Measurements from ENCODE around the gene RNF220.

The RNF220 gene

DNA sequence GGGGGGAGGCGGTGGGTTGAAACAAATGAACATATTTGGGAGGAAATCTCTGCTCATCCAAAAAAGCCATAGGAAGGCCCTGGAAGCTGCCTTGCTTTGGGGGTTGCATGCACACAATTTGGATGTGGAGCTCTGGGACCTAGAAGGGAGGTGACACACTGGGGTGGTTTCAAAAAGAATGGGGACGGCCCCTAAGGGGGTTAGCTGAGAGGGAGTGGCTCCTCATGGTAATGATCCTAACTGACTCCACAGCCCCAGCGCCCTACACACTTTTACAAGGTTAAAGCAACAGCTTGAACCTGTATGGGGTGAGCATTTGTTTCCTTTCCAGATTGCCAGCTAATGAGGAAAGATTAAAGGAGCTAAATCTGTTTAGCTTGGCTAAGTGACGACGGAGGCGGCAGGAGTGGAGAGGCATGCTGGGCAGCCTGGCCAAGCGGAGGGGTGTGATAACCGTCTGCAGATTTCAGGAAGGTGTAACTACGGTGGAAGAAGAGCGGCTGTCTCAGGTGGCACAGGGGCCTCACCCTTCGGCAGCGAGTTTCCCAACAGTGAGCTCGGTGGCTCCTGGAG is 107.3 kb downstream of the RNF220 start:
- Histone ChIP-seq H3K4me2 (ENCODE audit: low read depth, low read length, poor library complexity, severe bottlenecking) (no peak overlapping the region), H3F3A (ENCODE audit: low read depth) (peaks cover 5% of the 10 kb centered on the region; the same call in 1 of the 2 replicates), H3K9me3 (ENCODE audit: insufficient read depth, low read depth, low read length) (no peaks in the 10 kb centered on the region), H4K20me1 (ENCODE audit: insufficient read depth, low read length, poor library complexity, severe bottlenecking) (no peaks in the 10 kb centered on the region), H3K4me3 (ENCODE audit: low read length, poor library complexity, severe bottlenecking) (no peak overlapping the region), H2AFZ (ENCODE audit: low read length) (no peak overlapping the region), H3K9ac (ENCODE audit: low read depth, low read length, poor library complexity, severe bottlenecking) (no peak overlapping the region), H3K4me1 (ENCODE audit: insufficient read depth, low read length, poor library complexity, severe bottlenecking) (peaks cover 15% of the 10 kb centered on the region), H3K36me3 (ENCODE audit: insufficient read depth, low read length) (peaks cover 11% of the 10 kb centered on the region; the same call in 1 of the 2 replicates), H3K9me2 (replicated peaks; ENCODE audit: low read depth, low read length) (no peaks in the 10 kb centered on the region), H3K79me2 (ENCODE audit: insufficient read depth, low read length) (peaks cover 13% of the 10 kb centered on the region; the same call in 1 of the 2 replicates), H3K27me3 (ENCODE audit: insufficient read depth, low read length, poor library complexity, severe bottlenecking) (no peaks in the 10 kb centered on the region)
- no peak for TF ChIP-seq EZH2phosphoT487 (IDR thresholded peaks at IDR 0.05; ENCODE audit: borderline replicate concordance)
- TF ChIP-seq, protein P1, sequence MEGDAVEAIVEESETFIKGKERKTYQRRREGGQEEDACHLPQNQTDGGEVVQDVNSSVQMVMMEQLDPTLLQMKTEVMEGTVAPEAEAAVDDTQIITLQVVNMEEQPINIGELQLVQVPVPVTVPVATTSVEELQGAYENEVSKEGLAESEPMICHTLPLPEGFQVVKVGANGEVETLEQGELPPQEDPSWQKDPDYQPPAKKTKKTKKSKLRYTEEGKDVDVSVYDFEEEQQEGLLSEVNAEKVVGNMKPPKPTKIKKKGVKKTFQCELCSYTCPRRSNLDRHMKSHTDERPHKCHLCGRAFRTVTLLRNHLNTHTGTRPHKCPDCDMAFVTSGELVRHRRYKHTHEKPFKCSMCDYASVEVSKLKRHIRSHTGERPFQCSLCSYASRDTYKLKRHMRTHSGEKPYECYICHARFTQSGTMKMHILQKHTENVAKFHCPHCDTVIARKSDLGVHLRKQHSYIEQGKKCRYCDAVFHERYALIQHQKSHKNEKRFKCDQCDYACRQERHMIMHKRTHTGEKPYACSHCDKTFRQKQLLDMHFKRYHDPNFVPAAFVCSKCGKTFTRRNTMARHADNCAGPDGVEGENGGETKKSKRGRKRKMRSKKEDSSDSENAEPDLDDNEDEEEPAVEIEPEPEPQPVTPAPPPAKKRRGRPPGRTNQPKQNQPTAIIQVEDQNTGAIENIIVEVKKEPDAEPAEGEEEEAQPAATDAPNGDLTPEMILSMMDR (conservative IDR thresholded peaks at IDR 0.05; ENCODE audit: low read length): no peak

DNA sequence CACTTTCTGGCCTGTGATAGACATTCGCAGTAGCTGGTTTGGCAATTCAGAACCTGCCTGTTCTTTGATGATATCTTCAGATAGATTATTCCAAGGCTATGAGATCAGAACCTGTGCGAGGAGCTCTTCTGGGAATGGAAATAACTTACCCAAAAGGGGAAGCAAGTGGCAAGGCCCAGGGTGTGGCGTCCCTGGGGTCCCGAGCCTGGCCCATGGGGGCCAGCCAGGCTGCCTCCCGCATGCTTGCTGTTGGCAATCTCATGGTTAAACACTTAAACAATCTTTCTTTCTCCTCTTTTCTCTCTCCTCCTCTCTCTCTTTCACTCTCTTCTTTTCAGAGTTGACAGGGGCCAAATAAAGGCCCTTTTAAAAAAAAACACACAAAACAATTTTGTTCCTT is 108.1 kb downstream of the RNF220 start:
- TF ChIP-seq, protein P1 (conservative IDR thresholded peaks at IDR 0.05; ENCODE audit: low read length): no peak
- no peak for TF ChIP-seq EZH2phosphoT487 (IDR thresholded peaks at IDR 0.05; ENCODE audit: borderline replicate concordance)

DNA sequence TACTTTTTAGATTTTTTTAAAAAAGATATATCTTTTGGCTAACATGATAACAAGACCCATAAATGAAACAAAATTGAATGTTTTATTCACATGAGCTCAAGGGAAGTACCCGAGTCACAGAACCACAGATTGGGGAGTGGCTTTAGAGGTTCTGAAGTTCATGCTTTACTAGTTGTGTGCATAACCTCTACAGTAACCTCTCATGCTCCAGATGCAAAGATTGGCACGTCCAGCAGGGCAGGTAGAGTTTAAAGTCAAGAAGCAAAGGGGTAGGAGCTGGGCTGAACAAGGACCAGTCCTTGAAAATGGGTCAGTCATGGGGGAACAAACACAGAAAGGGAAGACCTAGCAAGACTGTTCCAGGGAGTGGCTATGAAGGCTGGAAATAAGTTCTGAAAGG is 109.6 kb downstream of the RNF220 start:
- H3K9ac ChIP-seq (ENCODE audit: low read depth, low read length, poor library complexity, severe bottlenecking): no peak overlapping the region
- H3K4me1 ChIP-seq (ENCODE audit: insufficient read depth, low read length, poor library complexity, severe bottlenecking): peaks cover 31% of the 10 kb centered on the region
- H3K4me3 ChIP-seq (ENCODE audit: low read length, poor library complexity, severe bottlenecking): no peak overlapping the region
- H3K79me2 ChIP-seq (ENCODE audit: insufficient read depth, low read length): peaks cover 10% of the 10 kb centered on the region; the same call in 1 of the 2 replicates
- no peaks in the 10 kb centered on the region for H3K27me3 ChIP-seq (ENCODE audit: insufficient read depth, low read length, poor library complexity, severe bottlenecking)
- no peak overlapping the region for H2AFZ ChIP-seq (ENCODE audit: low read length)
- peaks cover 5% of the 10 kb centered on the region; the same call in 1 of the 2 replicates for H3F3A ChIP-seq (ENCODE audit: low read depth)
- no peak for TF ChIP-seq EZH2phosphoT487 (IDR thresholded peaks at IDR 0.05; ENCODE audit: borderline replicate concordance)
- TF ChIP-seq, protein P1 (conservative IDR thresholded peaks at IDR 0.05; ENCODE audit: low read length): no peak
- no peaks in the 10 kb centered on the region for H4K20me1 ChIP-seq (ENCODE audit: insufficient read depth, low read length, poor library complexity, severe bottlenecking)
- H3K36me3 ChIP-seq (ENCODE audit: insufficient read depth, low read length): peaks cover 9% of the 10 kb centered on the region; the same call in 1 of the 2 replicates
- H3K9me3 ChIP-seq (ENCODE audit: insufficient read depth, low read depth, low read length): no peaks in the 10 kb centered on the region
- H3K9me2 ChIP-seq (replicated peaks; ENCODE audit: low read depth, low read length): no peaks in the 10 kb centered on the region
- no peak overlapping the region for H3K4me2 ChIP-seq (ENCODE audit: low read depth, low read length, poor library complexity, severe bottlenecking)

More for the DNA sequence above, 108.1 kb downstream of the RNF220 start:
- Histone ChIP-seq H4K20me1 (ENCODE audit: insufficient read depth, low read length, poor library complexity, severe bottlenecking) (no peaks in the 10 kb centered on the region), H3K9me2 (replicated peaks; ENCODE audit: low read depth, low read length) (no peaks in the 10 kb centered on the region), H3K79me2 (ENCODE audit: insufficient read depth, low read length) (peaks cover 13% of the 10 kb centered on the region; the same call in 1 of the 2 replicates), H3K4me1 (ENCODE audit: insufficient read depth, low read length, poor library complexity, severe bottlenecking) (peaks cover 16% of the 10 kb centered on the region), H3K9ac (ENCODE audit: low read depth, low read length, poor library complexity, severe bottlenecking) (no peak overlapping the region), H3K4me3 (ENCODE audit: low read length, poor library complexity, severe bottlenecking) (no peak overlapping the region), H2AFZ (ENCODE audit: low read length) (no peak overlapping the region), H3F3A (ENCODE audit: low read depth) (peaks cover 5% of the 10 kb centered on the region; the same call in 1 of the 2 replicates), H3K27me3 (ENCODE audit: insufficient read depth, low read length, poor library complexity, severe bottlenecking) (no peaks in the 10 kb centered on the region), H3K9me3 (ENCODE audit: insufficient read depth, low read depth, low read length) (no peaks in the 10 kb centered on the region), H3K36me3 (ENCODE audit: insufficient read depth, low read length) (peaks cover 11% of the 10 kb centered on the region; the same call in 1 of the 2 replicates), H3K4me2 (ENCODE audit: low read depth, low read length, poor library complexity, severe bottlenecking) (no peak overlapping the region)
